SHP77 treated with DMSO at 0.1 percent for 48 hours (cell line): ENCODE measurements around the gene KRT4.
A peak's percentile ranks its signal among the peaks of the same experiment; 100 is the strongest.
"Not testable (repeated sequence)": the region's sequence is repeated elsewhere in the genome, so short reads cannot be mapped to it uniquely, and the experiment has no call there.

ENCODE experiments used
- DNase-seq: peaks from one replicate; lab custom pipeline; 2025; lab: John Stamatoyannopoulos, UW

Gene KRT4

GRCh38 chr12:52813885-52814709 is at the start of gene KRT4:
KRT4 (minus strand) TSS chr12:52814116; CDS start chr12:52814058, 58 bp downstream.
- peak; percentile 38 for DNase-seq

GRCh38 chr12:52862023-52862422 is 48.1 kb upstream of the KRT4 start:
- DNase-seq = no peak

GRCh38 chr12:52861511-52861910 is 47.6 kb upstream of the KRT4 start:
- no peak for DNase-seq

GRCh38 chr12:52860102-52860823 is 46.3 kb upstream of the KRT4 start:
- no peak for DNase-seq

- DNase-seq = no peak
Measured at GRCh38 chr12:52857500-52857899, 43.6 kb upstream of the KRT4 start.

GRCh38 chr12:52856787-52857186 is 42.9 kb upstream of the KRT4 start:
- DNase-seq = no peak

GRCh38 chr12:52856077-52856476 is 42.2 kb upstream of the KRT4 start:
- not testable (repeated sequence) for DNase-seq

GRCh38 chr12:52851787-52852186 is 37.9 kb upstream of the KRT4 start:
- DNase-seq = no peak

- no peak for DNase-seq
Measured at GRCh38 chr12:52850681-52851080, 36.8 kb upstream of the KRT4 start.

- DNase-seq = no peak
Measured at GRCh38 chr12:52849511-52849910, 35.6 kb upstream of the KRT4 start.

GRCh38 chr12:52848661-52849255 is 34.8 kb upstream of the KRT4 start, which contains the start of gene KRT78:
KRT78 (minus strand) TSS chr12:52848994; CDS start chr12:52848930, 64 bp downstream.
- no peak for DNase-seq

GRCh38 chr12:52847335-52848102 is 33.6 kb upstream of the KRT4 start:
- no peak for DNase-seq

GRCh38 chr12:52846356-52846970 is 32.5 kb upstream of the KRT4 start:
- DNase-seq = no peak

- DNase-seq = no peak
Measured at GRCh38 chr12:52845946-52846345, 32.0 kb upstream of the KRT4 start.

- no peak for DNase-seq
Measured at GRCh38 chr12:52844386-52844785, 30.5 kb upstream of the KRT4 start.

- DNase-seq = no peak
Measured at GRCh38 chr12:52839436-52840105, 25.7 kb upstream of the KRT4 start.

GRCh38 chr12:52838609-52839435 is 24.9 kb upstream of the KRT4 start:
- DNase-seq = no peak

GRCh38 chr12:52837781-52838608 is 24.1 kb upstream of the KRT4 start:
- no peak for DNase-seq

GRCh38 chr12:52837413-52837741 is 23.5 kb upstream of the KRT4 start:
- DNase-seq = no peak
